HK-2 (cell line): ENCODE data around the gene GJA4.

Experiments used
- DNase-seq: peaks from one replicate; pipeline ENCODE4 v3.0.0-alpha.2; 2018; ENCODE audit not compliant: unreplicated experiment

Gene GJA4

DNA sequence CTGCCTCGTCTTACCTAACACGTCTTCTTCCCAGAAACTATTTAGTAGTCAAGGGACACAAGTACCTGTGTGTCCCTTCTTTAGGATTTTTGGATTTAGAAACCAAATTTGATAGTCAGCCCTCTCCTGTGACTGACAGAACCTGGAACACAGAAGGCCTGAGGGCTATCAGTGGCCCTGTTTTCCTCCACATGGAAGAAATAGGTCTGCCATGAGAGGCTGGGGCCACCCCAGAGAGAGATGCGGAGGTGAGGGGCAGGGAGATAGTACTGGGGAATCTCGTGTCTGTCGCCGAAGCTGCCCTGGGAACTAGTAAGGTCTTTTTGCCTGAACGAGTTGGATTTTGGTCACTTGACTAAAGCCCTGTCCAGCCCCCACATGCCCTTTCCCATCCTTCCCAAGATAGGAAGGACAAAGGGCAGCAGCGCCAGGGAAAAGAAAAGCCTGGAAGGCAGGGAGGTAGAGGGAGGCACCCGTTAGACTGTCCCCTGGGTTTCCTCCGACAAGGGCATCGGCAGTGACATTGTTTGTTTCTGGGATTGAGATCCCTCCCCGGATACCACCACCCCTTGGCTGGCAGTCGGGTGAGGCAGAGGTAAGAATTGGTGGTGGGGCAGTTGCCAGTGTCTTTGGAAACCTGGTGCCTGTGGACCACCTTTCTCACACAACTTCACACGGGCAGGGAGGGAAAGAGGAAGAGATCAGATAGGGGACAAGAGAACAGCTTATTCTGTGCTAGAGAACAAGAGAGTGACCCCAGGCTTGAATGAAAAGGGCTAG is 46.9 kb downstream of the GJA4 start:
- DNase-seq = no peak

DNA sequence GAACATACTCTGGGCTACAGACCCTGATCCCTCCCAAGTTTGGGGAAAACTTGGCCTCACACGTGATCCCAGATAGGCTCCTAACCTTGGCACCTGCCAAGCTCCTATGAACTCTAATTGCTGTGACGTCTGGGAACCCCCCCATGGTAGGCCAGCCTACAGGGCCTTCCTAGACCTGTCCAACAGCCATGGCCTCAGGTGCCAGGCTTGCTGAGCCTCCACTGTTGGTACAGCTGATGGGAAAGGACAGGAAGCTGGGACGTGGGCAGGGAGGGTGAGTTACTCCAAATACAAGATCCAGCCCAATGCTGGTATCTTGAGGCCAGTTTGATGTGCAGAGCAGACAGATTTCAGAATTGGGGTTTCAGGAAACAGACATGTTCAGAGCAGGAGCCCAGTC is 47.6 kb downstream of the GJA4 start:
- DNase-seq = no peak

DNA sequence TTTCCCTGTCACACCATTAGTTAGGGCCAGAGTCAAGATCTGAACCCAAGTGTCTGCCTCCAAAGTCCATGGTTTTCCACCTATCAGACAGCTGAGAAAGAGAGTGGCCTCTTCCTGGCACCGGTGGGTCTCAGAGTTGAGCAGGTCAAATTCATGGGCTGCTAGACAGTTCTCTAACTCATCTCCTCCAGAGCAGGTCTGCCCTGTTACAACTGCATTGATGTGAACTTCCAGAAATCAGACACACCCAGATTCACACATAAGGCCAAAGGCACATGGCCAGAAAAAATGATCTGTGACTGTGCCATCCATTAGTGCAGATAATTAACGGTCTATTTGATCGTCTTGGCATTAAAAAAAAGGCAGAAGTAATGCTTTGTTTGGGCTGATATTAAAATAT is 49.3 kb downstream of the GJA4 start:
- DNase-seq = no peak

DNA sequence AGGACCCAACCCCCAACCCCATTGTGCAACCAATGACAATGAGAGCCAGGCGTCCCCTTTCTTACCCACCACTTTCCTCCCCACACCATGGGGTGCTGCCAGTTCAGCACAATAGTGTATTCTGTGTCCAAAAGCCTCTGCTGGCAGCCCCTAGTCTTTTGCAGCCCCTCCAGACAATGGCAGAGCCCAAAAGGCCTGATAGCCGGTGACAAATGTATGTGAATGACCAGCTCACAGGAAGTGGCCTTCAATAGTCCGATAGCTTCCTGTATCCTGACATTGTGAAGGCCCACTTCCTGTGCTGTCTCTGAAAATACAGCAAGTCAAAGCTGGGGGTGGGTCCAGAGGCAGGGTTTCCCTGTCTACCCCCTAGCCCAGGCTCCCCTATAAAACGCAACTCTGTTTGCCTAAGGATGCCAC is 50.2 kb downstream of the GJA4 start:
- DNase-seq = no peak

- no peak for DNase-seq
Observed at GRCh38 chr1:34843392-34844251, 50.8 kb downstream of the GJA4 start.

- DNase-seq = no peak
Observed at GRCh38 chr1:34844252-34844634, 51.4 kb downstream of the GJA4 start.
